WTC11 (cell line): ENCODE data around the gene NAT8L.

ENCODE experiments used
- CBFB ChIP-seq: sonication (generic); formaldehyde crosslinking; IDR thresholded peaks from 2 replicates; pipeline ENCODE4 v1.8.1; 2022; ENCODE audit warnings: mild to moderate bottlenecking, low read depth, missing genetic modification reagents
- CREM ChIP-seq: sonication (generic); formaldehyde crosslinking; IDR thresholded peaks from 2 replicates; pipeline ENCODE4 v1.8.1; 2022; ENCODE audit warnings: mild to moderate bottlenecking, missing genetic modification reagents, moderate library complexity
- CTCF ChIP-seq: fragments of 200-600 bp; IDR thresholded peaks from 2 replicates; pipeline ENCODE4 v1.8.0; 2022; ENCODE audit warnings: antibody characterized with exemption
- E2F1 ChIP-seq: sonication (generic); formaldehyde crosslinking; IDR thresholded peaks from 2 replicates; pipeline ENCODE4 v1.8.0; 2022; ENCODE audit warnings: mild to moderate bottlenecking, missing genetic modification reagents
- IRF1 ChIP-seq: sonication (generic); formaldehyde crosslinking; IDR thresholded peaks from 2 replicates; pipeline ENCODE4 v1.8.0; 2023; ENCODE audit warnings: missing genetic modification reagents
- MAX ChIP-seq: sonication (generic); formaldehyde crosslinking; IDR thresholded peaks from 2 replicates; pipeline ENCODE4 v1.8.0; 2022; ENCODE audit warnings: mild to moderate bottlenecking, missing genetic modification reagents
- NR2C2 ChIP-seq: sonication (generic); formaldehyde crosslinking; IDR thresholded peaks from 2 replicates; pipeline ENCODE4 v1.8.0; 2022; ENCODE audit warnings: mild to moderate bottlenecking, missing genetic modification reagents
- RELA ChIP-seq: sonication (generic); formaldehyde crosslinking; IDR thresholded peaks from 2 replicates; pipeline ENCODE4 v1.8.1; 2022; ENCODE audit warnings: missing genetic modification reagents, mild to moderate bottlenecking, borderline replicate concordance
- RORB ChIP-seq: fragments of 250-450 bp; sonication (Bioruptor Pico); IDR thresholded peaks from 2 replicates; pipeline ENCODE4 v1.9.0; 2021; ENCODE audit warnings: mild to moderate bottlenecking
- ZNF232 ChIP-seq: sonication (generic); formaldehyde crosslinking; IDR thresholded peaks from 2 replicates; pipeline ENCODE4 v1.8.0; 2022; ENCODE audit warnings: mild to moderate bottlenecking, missing genetic modification reagents
- ZNF263 ChIP-seq: sonication (generic); formaldehyde crosslinking; IDR thresholded peaks from 2 replicates; pipeline ENCODE4 v1.8.1; 2022; ENCODE audit warnings: low read depth, mild to moderate bottlenecking, moderate library complexity, missing genetic modification reagents

- TF ChIP-seq CTCF (no peak), CREM (CRISPR knock-in tag) (no peak), E2F1 (CRISPR knock-in tag) (no peak), ZNF263 (CRISPR knock-in tag) (no peak), CBFB (no peak), ZNF232 (CRISPR knock-in tag) (no peak), RELA (CRISPR knock-in tag) (no peak), NR2C2 (CRISPR knock-in tag) (no peak), RORB (CRISPR knock-in tag) (no peak), IRF1 (CRISPR knock-in tag) (no peak), MAX (no peak)
These were observed 7.7 kb downstream of the NAT8L start for GRCh38 chr4:2066571-2067445.
